ENCODE results near the gene OPTC.

- no peak for TF ChIP-seq CTCF (IDR thresholded peaks at IDR 0.05; ENCODE audit: insufficient read depth, low read depth, low read length)
- TF ChIP-seq EZH2 (IDR thresholded peaks at IDR 0.05; ENCODE audit: insufficient read depth, low read length), result no peak
Observed at GRCh38 chr1:203453616-203454015, 40.3 kb upstream of the OPTC start.
